ENCODE measurements around the gene TPM3. TPM values are rescaled to one million over a fixed set of nuclear protein-coding genes. Genes with fewer than 3 reads are reported as not detected.
"Not testable (repeated sequence)": the region's sequence is repeated elsewhere in the genome, so short reads cannot be mapped to it uniquely, and the experiment has no call there.

The TPM3 gene
- total and polyA plus RNA-seq, 9 of the 15 experiments (the other 6 are each of a cell fraction or from before 2014, with no cell fraction given) = 202 to 604 (median 421) TPM

GRCh38 chr1:154205778-154206177 lies 13.9 kb upstream of the TPM3 start:
- H3K27ac ChIP-seq (ENCODE audit: extremely low read depth, low read depth, low read length); H3K4me1 ChIP-seq (replicated peaks in 1 of 2; ENCODE audit: control insufficient read depth in 2 of 2, insufficient read depth in 2 of 2, low read length in 2 of 2); intact Hi-C loops (cut with micrococcal nuclease); H2AFZ ChIP-seq (ENCODE audit: low read depth, low read length); H3K27me3 ChIP-seq (ENCODE audit: control insufficient read depth in 2 of 2, insufficient read depth in 2 of 2, low read length in 2 of 2); H3K4me3 ChIP-seq; H4K20me1 ChIP-seq (replicated peaks; ENCODE audit: control insufficient read depth, insufficient read depth, low read length); BruUV-seq (replicated peaks); H3K9ac ChIP-seq (ENCODE audit: insufficient read depth in 1 of 2, low read depth in 2 of 2, low read length in 2 of 2); DNase-seq (ENCODE audit: extremely low read depth in 1 of 4, low spot score in 3 of 4); FAIRE-seq; in situ Hi-C loops (cut with MboI); H3K9me1 ChIP-seq (ENCODE audit: control insufficient read depth, insufficient read depth, low read length); H3K4me2 ChIP-seq (ENCODE audit: insufficient read depth, low read length); H3K9me3 ChIP-seq (replicated peaks; ENCODE audit: control insufficient read depth, insufficient read depth, low read depth, low read length); H3K79me2 ChIP-seq (ENCODE audit: control insufficient read depth, insufficient read depth, low read length); TF ChIP-seq ATF3 (CRISPR knock-in tag; conservative IDR thresholded peaks at IDR 0.05): not testable (repeated sequence)
- TF ChIP-seq EGR1 (conservative IDR thresholded peaks at IDR 0.05) (peak; percentile 80), POLR2A (conservative IDR thresholded peaks at IDR 0.05) (peak; percentile 35; the same call in 1 of the 2 replicates), ATF3 (IDR thresholded peaks at IDR 0.05) (peak; percentile 12; the same call in 1 of the 2 replicates)
- ATAC-seq = 0 out of 3 replicates have a peak, but pooled peaks have one; percentile 12
- ChIA-PET POLR2A (interaction anchor here (2.0 to 2.2 kb wide), 2 partner anchors 8 to 13 kb away, joined by 7 to 8 read pairs; no protein-coding TSS in a partner anchor), CTCF (ENCODE audit: low intra/inter-chr PET ratio) (interaction anchor here (0.6 kb wide), 1 partner anchor 133 kb away, joined by 3 read pairs; no protein-coding TSS in a partner anchor)
- 68% methylated on average over 8 of the region's 11 CpGs for WGBS (ENCODE audit: insufficient coverage, low coverage, missing lambda C conversion rate)
- peaks cover 38% of the 10 kb centered on the region for H3K36me3 ChIP-seq (ENCODE audit: control insufficient read depth, insufficient read depth, low read length)

GRCh38 chr1:154199563-154199879 lies 7.6 kb upstream of the TPM3 start:
- intact Hi-C loops (cut with micrococcal nuclease) = loop anchor here (1.0 to 10.0 kb wide), 3 partner anchors 73 to 265 kb away; partner anchors contain the start of gene HAX1
- BruUV-seq (replicated peaks) = no TSS peak
- Histone ChIP-seq H3K4me2 (ENCODE audit: insufficient read depth, low read length) (peak overlapping the region; percentile 65; the same call in 1 of the 2 replicates), H3K27me3 (ENCODE audit: control insufficient read depth in 2 of 2, insufficient read depth in 2 of 2, low read length in 2 of 2) (no peaks in the 10 kb centered on the region), H3K9ac (ENCODE audit: insufficient read depth in 1 of 2, low read depth in 2 of 2, low read length in 2 of 2) (no peak overlapping the region), H3K79me2 (ENCODE audit: control insufficient read depth, insufficient read depth, low read length) (no peaks in the 10 kb centered on the region; the same call in 2 of the 3 replicates), H3K9me1 (ENCODE audit: control insufficient read depth, insufficient read depth, low read length) (no peaks in the 10 kb centered on the region), H3K27ac (ENCODE audit: extremely low read depth, low read depth, low read length) (no peak overlapping the region), H3K4me1 (replicated peaks in 1 of 2; ENCODE audit: control insufficient read depth in 2 of 2, insufficient read depth in 2 of 2, low read length in 2 of 2) (peaks cover 4 to 8% of the 10 kb centered on the region in 2 experiments; a peak in 3 of 5 replicates), H3K9me3 (replicated peaks; ENCODE audit: control insufficient read depth, insufficient read depth, low read depth, low read length) (no peaks in the 10 kb centered on the region), H3K36me3 (ENCODE audit: control insufficient read depth, insufficient read depth, low read length) (no peaks in the 10 kb centered on the region), H4K20me1 (replicated peaks; ENCODE audit: control insufficient read depth, insufficient read depth, low read length) (no peaks in the 10 kb centered on the region), H3K4me3 (no peak overlapping the region), H2AFZ (ENCODE audit: low read depth, low read length) (peak overlapping the region; percentile 66)
- ChIA-PET CTCF (ENCODE audit: low intra/inter-chr PET ratio) (interaction anchor here (1.5 to 2.3 kb wide), 4 partner anchors 10 to 146 kb away, joined by 4 to 14 read pairs (median 6); partner anchors contain the start of gene HAX1), POLR2A (interaction anchor here (0.7 to 2.1 kb wide), 6 partner anchors 8 to 208 kb away, joined by 3 to 7 read pairs (median 4); no protein-coding TSS in a partner anchor)
- WGBS (ENCODE audit: insufficient coverage, low coverage, missing lambda C conversion rate) = 96% methylated on average over 3 of the region's 3 CpGs
- TF ChIP-seq PRMT5 (CRISPR knock-in tag; IDR thresholded peaks at IDR 0.05) = no peak
- TF ChIP-seq ZNF764 (CRISPR knock-in tag; IDR thresholded peaks at IDR 0.05; ENCODE audit: low read depth) = peak; percentile 97
- no peak for TF ChIP-seq TFAP4 (CRISPR knock-in tag; IDR thresholded peaks at IDR 0.05; ENCODE audit: borderline replicate concordance)
- TF ChIP-seq ELK1 (CRISPR knock-in tag; IDR thresholded peaks at IDR 0.05) = no peak
- TF ChIP-seq DNMT1 (IDR thresholded peaks at IDR 0.05) = no peak
- TF ChIP-seq SUPT5H (IDR thresholded peaks at IDR 0.05) = no peak
- TF ChIP-seq CTCF (IDR thresholded peaks at IDR 0.05 in 2 of 3, conservative IDR thresholded peaks at IDR 0.05 in 1 of 3; ENCODE audit: insufficient read depth in 2 of 3, low read depth in 1 of 3, low read length in 3 of 3) = peak in 1 of 3 experiments; percentile 28; a peak in 2 of 6 replicates
- in situ Hi-C loops (cut with MboI) = no loop called here
- DNase-seq (ENCODE audit: extremely low read depth in 1 of 4, low spot score in 3 of 4) (peak in 1 of 4 experiments; percentile 18), ATAC-seq (peak; percentile 73), FAIRE-seq (no peak)

Measured in K562 (cell line).